Effector memory CD4-positive, alpha-beta T cell (primary cell): ENCODE data around the gene EPB41L5.
"Not testable (repeated sequence)": the region's sequence is repeated elsewhere in the genome, so short reads cannot be mapped to it uniquely, and the experiment has no call there.

ENCODE experiments used
- DNase-seq, 3 donors: peaks; one replicate each; pipeline ENCODE4 v3.0.0-alpha.2; 2020
- H3K27ac ChIP-seq: 2 replicates; pipeline ENCODE4 v1.7.0; 2013; ENCODE audit warnings: mild to moderate bottlenecking, low read length, moderate library complexity; ENCODE audit not compliant: insufficient read depth, poor library complexity, severe bottlenecking
- H3K27me3 ChIP-seq: replicated peaks from 2 replicates; pipeline ENCODE4 v1.7.0; 2013; ENCODE audit warnings: mild to moderate bottlenecking, low read length; ENCODE audit not compliant: insufficient read depth, control insufficient read depth, poor library complexity, severe bottlenecking
- H3K36me3 ChIP-seq: 2 replicates; pipeline ENCODE4 v1.7.0; 2013; ENCODE audit warnings: mild to moderate bottlenecking, low read length, moderate library complexity; ENCODE audit not compliant: control insufficient read depth, insufficient read depth
- H3K4me1 ChIP-seq: 2 replicates; pipeline ENCODE4 v1.7.0; 2013; ENCODE audit warnings: low read length, mild to moderate bottlenecking; ENCODE audit not compliant: control insufficient read depth, insufficient read depth, poor library complexity, severe bottlenecking
- H3K4me3 ChIP-seq: 2 replicates; pipeline ENCODE4 v1.7.0; 2013; ENCODE audit warnings: low read length, low read depth, mild to moderate bottlenecking; ENCODE audit not compliant: insufficient read depth, poor library complexity, severe bottlenecking
- H3K9me3 ChIP-seq: 2 replicates; pipeline ENCODE4 v1.7.0; 2013; ENCODE audit warnings: mild to moderate bottlenecking, low read length, moderate library complexity; ENCODE audit not compliant: control insufficient read depth

Gene EPB41L5

DNA sequence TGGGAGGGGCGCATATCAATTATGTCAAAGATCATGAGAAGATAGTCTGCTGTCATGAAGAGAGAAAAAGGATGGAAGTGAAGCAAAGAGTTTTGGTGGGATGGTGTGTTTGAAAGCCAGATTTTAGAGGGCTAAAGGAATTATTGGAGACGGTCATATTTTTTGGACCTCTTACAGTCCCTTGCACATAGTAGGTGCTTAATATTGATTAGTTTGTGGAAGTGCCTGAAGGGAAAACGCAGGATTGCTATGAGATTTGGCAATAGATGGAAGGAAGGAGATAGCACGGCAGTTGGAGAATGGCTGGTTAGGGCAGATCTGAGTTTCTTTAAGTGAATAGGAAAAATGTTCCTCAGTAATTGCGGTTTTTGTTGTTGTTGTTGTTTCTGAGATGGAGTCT lies 15.9 kb downstream of the EPB41L5 start:
- Histone ChIP-seq H3K4me1 (no peaks in the 10 kb centered on the region), H3K36me3 (no peaks in the 10 kb centered on the region), H3K9me3 (no peaks in the 10 kb centered on the region), H3K4me3 (no peak overlapping the region), H3K27ac (no peak overlapping the region), H3K27me3 (no peaks in the 10 kb centered on the region)
- DNase-seq: no peak

GRCh38 chr2:120029672-120030640 lies 17.1 kb downstream of the EPB41L5 start:
- no peaks in the 10 kb centered on the region for H3K9me3 ChIP-seq
- DNase-seq: no peak
- H3K4me3 ChIP-seq: no peak overlapping the region
- no peaks in the 10 kb centered on the region for H3K36me3 ChIP-seq
- no peaks in the 10 kb centered on the region for H3K27me3 ChIP-seq
- H3K4me1 ChIP-seq: no peaks in the 10 kb centered on the region
- H3K27ac ChIP-seq: no peak overlapping the region

DNA sequence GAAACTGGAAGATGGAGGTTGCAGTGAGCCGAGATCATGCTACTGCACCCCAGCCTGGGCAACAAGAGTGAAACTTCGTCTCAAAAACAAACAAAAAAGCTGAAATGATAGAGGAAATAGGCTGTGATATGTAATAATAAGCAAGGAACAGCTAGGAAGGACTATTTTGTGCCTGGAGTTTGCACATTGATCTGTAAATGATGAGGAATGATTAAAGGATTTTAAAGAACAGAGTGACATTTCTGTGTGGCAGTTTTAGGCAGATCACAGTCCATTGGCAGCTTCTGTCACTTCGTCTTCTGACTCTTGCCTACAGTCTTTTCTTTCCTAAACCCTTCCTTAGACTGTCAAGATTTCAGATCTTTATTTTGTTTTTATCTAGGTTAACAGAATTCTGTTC lies 19.4 kb downstream of the EPB41L5 start:
- no peaks in the 10 kb centered on the region for H3K4me1 ChIP-seq
- H3K27me3 ChIP-seq: no peaks in the 10 kb centered on the region
- DNase-seq: no peak
- no peak overlapping the region for H3K4me3 ChIP-seq
- no peak overlapping the region for H3K27ac ChIP-seq
- no peaks in the 10 kb centered on the region for H3K9me3 ChIP-seq
- H3K36me3 ChIP-seq: no peaks in the 10 kb centered on the region

DNA sequence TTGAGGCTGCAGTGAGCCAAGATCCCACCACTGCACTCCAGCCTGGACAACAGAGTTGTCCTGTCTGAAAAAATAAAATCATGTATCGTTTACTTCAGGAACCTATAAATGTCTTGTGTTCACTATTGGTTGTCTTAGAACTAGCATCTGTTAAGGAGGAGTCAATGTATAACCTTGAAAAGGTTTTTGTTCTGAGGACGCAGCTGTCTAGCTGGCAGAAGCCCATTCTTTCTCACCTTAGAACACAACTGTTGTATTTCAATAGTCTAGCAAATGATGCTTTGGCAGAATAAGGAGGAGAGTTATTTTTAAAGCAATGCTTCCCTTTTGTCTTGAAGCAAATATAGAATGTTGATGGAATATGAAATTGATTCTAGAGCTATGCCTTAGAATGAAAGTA lies 21.1 kb downstream of the EPB41L5 start:
- Histone ChIP-seq H3K27me3 (no peaks in the 10 kb centered on the region), H3K36me3 (no peaks in the 10 kb centered on the region), H3K4me3 (no peak overlapping the region), H3K9me3 (no peaks in the 10 kb centered on the region), H3K27ac (no peak overlapping the region), H3K4me1 (no peaks in the 10 kb centered on the region)
- DNase-seq: no peak

- H3K36me3 ChIP-seq: no peaks in the 10 kb centered on the region
- H3K9me3 ChIP-seq: no peaks in the 10 kb centered on the region
- H3K4me3 ChIP-seq: no peak overlapping the region
- no peaks in the 10 kb centered on the region for H3K4me1 ChIP-seq
- H3K27me3 ChIP-seq: no peaks in the 10 kb centered on the region
- H3K27ac ChIP-seq: no peak overlapping the region
- DNase-seq: no peak
Measured at GRCh38 chr2:120034621-120035020, 21.7 kb downstream of the EPB41L5 start.

- no peak overlapping the region for H3K27ac ChIP-seq
- H3K4me3 ChIP-seq: no peak overlapping the region
- DNase-seq: no peak
- no peaks in the 10 kb centered on the region for H3K36me3 ChIP-seq
- H3K27me3 ChIP-seq: no peaks in the 10 kb centered on the region
- no peaks in the 10 kb centered on the region for H3K4me1 ChIP-seq
- no peaks in the 10 kb centered on the region for H3K9me3 ChIP-seq
Measured at GRCh38 chr2:120036145-120036544, 23.3 kb downstream of the EPB41L5 start.

DNA sequence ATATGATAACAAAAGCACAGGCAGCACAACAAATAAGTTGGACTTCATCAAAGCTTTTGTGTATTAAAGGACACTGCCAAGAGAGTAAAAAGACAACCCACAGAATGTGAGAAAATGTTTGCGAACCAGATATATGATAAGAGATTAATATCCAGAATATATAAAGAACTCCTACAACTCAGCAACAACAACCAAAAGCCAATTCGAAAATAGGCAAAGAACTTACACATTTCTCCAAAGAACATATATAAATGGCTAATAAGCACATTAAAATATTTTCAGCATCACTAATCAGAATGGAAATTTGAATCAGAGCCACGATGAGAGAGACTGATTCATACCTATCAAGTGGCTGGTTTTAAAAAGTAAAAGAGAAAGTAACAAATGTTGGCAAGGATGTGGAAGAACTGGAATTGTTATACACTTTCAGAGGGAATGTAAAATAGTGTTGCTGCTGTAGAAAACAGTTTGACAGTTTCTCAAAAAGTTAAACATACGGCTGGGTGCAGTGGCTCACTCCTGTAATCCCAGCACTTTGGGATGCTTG lies 25.2 kb downstream of the EPB41L5 start:
- DNase-seq: no peak
- H3K27ac ChIP-seq: no peak overlapping the region
- no peaks in the 10 kb centered on the region for H3K9me3 ChIP-seq
- H3K4me3 ChIP-seq: no peak overlapping the region
- no peaks in the 10 kb centered on the region for H3K36me3 ChIP-seq
- no peaks in the 10 kb centered on the region for H3K4me1 ChIP-seq
- H3K27me3 ChIP-seq: no peaks in the 10 kb centered on the region

DNA sequence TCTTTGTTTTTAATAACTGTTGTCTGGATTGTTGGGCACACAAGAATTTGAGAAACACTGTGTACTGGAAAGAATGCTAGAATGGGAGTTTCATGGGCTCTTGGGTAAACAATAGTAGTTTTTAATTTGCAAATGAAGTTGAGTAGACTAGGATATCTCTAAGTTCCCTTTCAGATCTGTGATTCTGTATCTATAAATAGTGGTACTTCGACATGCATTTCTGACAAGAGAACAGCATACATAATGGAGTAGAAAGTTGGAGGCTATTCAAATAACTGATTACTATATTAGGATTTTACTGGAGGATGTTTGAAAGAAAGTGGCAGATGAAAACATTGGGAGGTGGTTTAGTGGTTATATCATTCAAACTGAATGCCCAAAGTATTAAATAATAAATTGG lies 29.5 kb downstream of the EPB41L5 start:
- no peaks in the 10 kb centered on the region for H3K36me3 ChIP-seq
- H3K9me3 ChIP-seq: no peaks in the 10 kb centered on the region
- no peak overlapping the region for H3K27ac ChIP-seq
- H3K4me3 ChIP-seq: no peak overlapping the region
- no peaks in the 10 kb centered on the region for H3K27me3 ChIP-seq
- H3K4me1 ChIP-seq: peaks cover 4% of the 10 kb centered on the region
- DNase-seq: no peak

GRCh38 chr2:120044336-120044735 lies 31.5 kb downstream of the EPB41L5 start:
- no peaks in the 10 kb centered on the region for H3K36me3 ChIP-seq
- no peaks in the 10 kb centered on the region for H3K27me3 ChIP-seq
- H3K27ac ChIP-seq: no peak overlapping the region
- H3K4me1 ChIP-seq: peaks cover 4% of the 10 kb centered on the region
- H3K9me3 ChIP-seq: no peaks in the 10 kb centered on the region
- DNase-seq: no peak
- H3K4me3 ChIP-seq: no peak overlapping the region

DNA sequence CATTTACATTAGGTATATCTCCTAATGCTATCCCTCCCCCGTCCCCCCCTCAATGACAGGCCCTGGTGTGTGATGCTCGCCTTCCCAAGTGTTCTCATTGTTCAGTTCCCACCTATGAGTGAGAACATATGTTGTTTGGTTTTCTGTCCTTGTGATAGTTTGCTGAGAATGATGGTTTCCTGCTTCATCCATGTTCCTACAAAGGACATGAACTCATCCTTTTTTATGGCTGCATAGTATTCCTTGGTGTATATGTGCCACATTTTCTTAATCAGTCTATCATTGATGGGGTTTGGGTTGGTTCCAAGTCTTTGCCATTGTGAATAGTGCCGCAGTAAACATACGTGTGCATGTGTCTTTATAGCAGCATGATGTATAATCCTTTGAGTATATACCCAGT lies 32.9 kb downstream of the EPB41L5 start:
- not testable (repeated sequence) for H3K9me3 ChIP-seq, H3K27ac ChIP-seq, H3K36me3 ChIP-seq, H3K27me3 ChIP-seq, H3K4me1 ChIP-seq, DNase-seq, H3K4me3 ChIP-seq
